ENCODE results near the gene POLG.

DNA sequence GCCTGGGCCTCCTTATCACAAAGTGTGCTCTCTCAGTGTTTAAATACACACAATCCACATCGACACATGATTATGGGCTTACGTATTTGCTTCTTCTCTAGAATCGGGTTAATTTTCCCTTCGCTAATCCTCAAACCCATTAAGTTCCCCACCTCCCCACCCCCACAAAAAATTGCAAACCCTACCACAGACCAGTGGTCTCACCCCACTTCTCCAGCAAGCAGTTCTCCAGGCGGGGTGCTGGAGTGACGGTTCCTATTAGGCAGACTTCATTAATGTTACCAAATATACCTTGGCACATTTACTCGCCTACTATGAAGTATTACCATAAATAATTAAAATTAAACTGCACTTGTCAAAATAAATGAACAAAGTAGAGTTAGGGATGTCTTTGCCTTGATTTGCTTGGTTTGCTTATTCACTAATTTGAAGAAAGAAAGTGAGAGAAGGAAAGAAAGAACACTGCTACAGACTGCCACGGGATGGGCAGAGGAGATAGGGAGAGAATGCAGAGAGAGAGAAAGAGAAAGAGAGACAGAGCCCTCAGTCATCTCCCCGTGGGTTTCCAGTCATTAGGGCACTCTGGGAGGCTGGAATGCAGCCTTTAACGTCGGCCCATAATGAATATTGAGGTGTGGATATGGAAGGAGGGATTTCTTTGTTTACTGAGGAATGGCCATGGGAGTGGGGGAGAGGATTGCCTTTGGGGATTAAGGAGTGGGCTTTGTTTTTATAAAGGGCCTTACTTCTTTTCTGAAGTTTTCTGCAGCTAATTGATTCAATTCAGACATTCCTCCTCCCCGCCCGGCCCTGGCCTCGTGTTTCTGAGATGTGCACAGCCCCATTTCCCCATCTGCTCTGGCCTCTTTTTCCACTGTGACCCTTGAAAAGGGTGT lies 39.7 kb upstream of the POLG start:
- TF ChIP-seq, protein P1, sequence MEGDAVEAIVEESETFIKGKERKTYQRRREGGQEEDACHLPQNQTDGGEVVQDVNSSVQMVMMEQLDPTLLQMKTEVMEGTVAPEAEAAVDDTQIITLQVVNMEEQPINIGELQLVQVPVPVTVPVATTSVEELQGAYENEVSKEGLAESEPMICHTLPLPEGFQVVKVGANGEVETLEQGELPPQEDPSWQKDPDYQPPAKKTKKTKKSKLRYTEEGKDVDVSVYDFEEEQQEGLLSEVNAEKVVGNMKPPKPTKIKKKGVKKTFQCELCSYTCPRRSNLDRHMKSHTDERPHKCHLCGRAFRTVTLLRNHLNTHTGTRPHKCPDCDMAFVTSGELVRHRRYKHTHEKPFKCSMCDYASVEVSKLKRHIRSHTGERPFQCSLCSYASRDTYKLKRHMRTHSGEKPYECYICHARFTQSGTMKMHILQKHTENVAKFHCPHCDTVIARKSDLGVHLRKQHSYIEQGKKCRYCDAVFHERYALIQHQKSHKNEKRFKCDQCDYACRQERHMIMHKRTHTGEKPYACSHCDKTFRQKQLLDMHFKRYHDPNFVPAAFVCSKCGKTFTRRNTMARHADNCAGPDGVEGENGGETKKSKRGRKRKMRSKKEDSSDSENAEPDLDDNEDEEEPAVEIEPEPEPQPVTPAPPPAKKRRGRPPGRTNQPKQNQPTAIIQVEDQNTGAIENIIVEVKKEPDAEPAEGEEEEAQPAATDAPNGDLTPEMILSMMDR (conservative IDR thresholded peaks at IDR 0.05; ENCODE audit: low read depth, low read length): no peak
- TF ChIP-seq, protein P2, sequence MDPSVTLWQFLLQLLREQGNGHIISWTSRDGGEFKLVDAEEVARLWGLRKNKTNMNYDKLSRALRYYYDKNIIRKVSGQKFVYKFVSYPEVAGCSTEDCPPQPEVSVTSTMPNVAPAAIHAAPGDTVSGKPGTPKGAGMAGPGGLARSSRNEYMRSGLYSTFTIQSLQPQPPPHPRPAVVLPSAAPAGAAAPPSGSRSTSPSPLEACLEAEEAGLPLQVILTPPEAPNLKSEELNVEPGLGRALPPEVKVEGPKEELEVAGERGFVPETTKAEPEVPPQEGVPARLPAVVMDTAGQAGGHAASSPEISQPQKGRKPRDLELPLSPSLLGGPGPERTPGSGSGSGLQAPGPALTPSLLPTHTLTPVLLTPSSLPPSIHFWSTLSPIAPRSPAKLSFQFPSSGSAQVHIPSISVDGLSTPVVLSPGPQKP (IDR thresholded peaks at IDR 0.05; ENCODE audit: borderline replicate concordance, low read depth, low read length): no peak
- TF ChIP-seq POLR2A (IDR thresholded peaks at IDR 0.05; ENCODE audit: low read depth, low read length) (no peak), BHLHE40 (IDR thresholded peaks at IDR 0.05; ENCODE audit: low read depth, low read length) (no peak), MAZ (IDR thresholded peaks at IDR 0.05; ENCODE audit: borderline replicate concordance, low read depth, low read length) (no peak), RCOR1 (IDR thresholded peaks at IDR 0.05; ENCODE audit: insufficient replicate concordance, low read length) (no peak), MXI1 (IDR thresholded peaks at IDR 0.05; ENCODE audit: borderline replicate concordance, low read depth, low read length) (no peak), RFX5 (IDR thresholded peaks at IDR 0.05; ENCODE audit: low read depth, low read length) (no peak), MAFK (IDR thresholded peaks at IDR 0.05; ENCODE audit: low read depth, low read length) (no peak), CEBPB (IDR thresholded peaks at IDR 0.05; ENCODE audit: low read depth, low read length) (no peak), RAD21 (IDR thresholded peaks at IDR 0.05; ENCODE audit: low read length) (no peak)
- TF ChIP-seq, protein P3, sequence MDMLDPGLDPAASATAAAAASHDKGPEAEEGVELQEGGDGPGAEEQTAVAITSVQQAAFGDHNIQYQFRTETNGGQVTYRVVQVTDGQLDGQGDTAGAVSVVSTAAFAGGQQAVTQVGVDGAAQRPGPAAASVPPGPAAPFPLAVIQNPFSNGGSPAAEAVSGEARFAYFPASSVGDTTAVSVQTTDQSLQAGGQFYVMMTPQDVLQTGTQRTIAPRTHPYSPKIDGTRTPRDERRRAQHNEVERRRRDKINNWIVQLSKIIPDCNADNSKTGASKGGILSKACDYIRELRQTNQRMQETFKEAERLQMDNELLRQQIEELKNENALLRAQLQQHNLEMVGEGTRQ (IDR thresholded peaks at IDR 0.05; ENCODE audit: low read depth, low read length): no peak

All from IMR-90 (cell line).